NK-92 (cell line): ENCODE results near the gene ZFAND3.

ENCODE experiments used
- DNase-seq: peaks from one replicate; lab custom pipeline; 2025; ENCODE audit not compliant: unreplicated experiment; lab: John Stamatoyannopoulos, UW

The ZFAND3 gene

DNA sequence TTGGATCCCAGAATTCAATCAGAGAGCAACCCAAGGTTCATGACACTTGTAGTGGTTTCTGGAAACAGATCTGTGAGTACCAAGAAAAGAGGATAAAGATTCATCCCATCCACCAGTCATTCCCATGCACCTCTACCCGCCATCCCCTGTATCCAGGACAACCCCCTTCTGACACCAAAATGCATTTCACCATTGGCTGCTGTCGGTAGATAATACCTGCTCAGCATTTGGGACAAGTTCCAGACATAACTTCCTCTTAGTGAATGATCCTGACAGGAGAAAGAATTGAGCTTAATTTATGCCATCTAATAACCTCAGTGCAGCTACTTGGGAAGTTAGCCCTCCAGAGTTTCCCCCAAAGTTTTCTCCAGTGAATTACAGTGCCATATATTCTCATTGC lies 329.1 kb downstream of the ZFAND3 start:
- DNase-seq = no peak

DNA sequence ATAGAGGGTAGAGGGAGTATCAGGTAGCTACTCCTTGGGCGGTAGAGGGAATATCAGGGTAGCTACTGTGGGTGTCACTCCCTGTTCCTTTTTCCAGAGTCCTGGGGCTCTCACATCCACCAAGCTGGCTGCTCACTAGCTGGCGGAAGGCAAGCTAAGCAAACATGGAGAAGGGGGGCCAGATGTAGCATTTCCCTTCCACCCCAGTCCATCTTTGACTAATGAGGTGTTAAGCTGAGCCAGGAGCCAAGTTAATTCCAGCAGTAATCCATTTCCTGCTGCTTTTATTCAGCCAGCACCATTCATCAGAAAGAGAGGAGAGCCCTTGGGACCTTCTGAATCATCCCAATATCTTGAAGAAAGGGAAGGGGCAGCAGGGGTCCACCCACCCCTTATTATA lies 330.0 kb downstream of the ZFAND3 start:
- no peak for DNase-seq

DNA sequence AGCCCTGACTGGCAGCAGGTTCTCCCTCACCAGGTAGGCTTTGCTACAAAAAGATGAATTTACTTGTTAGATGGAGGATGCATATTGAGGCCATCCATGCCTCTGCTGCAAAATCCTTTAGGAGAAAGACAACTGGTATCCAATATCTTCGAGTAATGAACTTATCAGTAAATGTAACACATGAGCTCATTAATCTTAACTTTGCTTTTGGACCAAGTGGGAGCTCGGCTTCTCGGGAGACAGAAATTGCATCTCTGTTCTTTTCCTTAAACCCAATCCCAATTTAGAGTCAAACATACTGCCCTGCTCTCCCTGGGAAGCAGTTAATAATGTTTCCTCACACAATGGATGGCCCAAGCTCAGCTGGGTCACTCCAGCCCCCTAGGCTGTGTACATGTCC lies 330.5 kb downstream of the ZFAND3 start:
- DNase-seq = no peak

DNA sequence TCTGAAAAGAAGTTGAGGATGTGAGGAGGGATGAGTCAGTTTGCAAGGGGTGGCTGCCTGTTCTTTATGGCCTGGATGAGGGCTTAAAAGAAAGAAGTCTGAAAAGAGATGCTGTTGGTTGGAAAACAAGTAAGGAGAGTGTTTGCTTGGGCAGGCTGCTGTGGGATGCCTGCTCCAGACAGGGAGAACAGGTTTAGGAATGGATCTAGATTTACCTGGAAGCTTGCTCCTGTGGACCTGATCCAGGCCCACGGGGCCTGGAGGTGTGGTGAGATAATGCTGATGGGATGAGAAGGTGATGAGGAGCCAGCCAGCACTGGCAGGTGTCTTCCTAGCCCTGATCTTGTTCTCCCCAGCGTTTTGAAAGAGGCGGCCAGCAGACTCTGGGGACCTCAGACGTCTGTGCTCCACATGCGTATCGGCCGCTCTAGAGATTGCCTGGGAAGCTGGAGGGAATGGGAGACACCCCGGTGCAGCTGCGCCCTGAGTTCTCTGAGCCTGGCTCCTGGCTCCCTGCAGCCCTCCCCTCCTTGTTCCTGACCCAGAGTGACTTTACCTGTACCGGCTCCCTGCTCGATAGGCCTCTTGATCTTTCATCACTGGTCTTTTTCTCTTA lies 331.3 kb downstream of the ZFAND3 start:
- DNase-seq = no peak

DNA sequence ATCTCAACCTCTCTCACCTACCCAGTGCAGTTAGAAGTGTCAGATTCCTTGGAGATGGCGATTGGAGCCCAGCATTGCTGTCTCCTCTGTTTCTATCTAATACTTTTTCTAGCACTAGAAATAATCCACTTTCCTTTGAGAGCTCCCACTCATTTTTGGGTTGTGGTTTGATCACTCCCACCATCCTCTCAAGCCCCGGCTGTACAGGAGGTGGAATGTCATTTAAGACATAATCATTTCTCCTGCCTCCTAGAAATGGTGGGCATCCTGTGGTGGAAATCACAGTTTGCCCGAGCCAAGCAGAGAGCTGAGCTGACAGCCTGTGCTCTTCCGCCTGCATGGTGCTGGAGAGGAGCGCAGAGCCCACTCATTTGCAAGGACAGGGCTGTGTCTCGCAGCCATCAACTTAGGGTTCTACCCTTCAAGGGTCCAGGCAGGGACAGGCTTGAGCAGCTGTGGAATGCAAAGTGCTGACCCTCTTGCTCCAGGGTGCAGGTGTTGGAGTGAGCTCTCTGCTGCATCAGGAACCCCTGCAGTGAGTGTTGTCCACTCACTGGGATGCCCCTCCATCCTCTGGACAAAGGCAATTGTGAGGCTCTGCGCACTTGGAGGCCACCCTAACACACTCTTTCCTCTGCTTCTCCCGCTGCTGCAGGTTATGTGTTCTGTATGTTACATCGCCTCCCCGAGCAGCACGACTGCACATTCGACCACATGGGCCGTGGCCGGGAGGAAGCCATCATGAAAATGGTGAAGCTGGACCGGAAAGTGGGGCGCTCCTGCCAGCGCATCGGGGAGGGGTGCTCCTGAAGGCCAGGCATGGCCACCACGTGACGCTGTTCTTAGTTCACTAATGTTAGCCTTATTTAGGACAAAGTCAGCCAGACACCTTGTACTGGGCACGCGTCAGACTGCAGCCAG lies 332.3 kb downstream of the ZFAND3 start:
- no peak for DNase-seq

DNA sequence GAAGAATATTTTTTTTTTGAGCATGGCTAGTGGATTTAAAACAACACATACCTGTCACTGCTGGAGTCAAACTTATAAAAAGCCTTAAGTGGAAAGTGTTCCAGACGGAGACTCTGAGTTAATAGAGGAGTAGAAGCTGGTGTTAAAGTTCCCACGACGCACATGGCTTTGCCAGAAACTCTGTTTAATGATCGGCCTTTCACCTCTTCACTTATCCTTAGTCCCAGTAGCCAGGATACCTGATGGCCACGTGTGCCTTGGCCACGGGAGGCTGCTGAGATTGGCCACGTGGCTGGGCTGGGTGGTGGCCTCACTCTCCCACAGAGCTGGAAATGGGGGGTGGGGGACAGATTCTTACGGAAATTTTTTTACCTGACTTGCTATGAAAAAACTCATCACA lies 333.1 kb downstream of the ZFAND3 start:
- DNase-seq = no peak

DNA sequence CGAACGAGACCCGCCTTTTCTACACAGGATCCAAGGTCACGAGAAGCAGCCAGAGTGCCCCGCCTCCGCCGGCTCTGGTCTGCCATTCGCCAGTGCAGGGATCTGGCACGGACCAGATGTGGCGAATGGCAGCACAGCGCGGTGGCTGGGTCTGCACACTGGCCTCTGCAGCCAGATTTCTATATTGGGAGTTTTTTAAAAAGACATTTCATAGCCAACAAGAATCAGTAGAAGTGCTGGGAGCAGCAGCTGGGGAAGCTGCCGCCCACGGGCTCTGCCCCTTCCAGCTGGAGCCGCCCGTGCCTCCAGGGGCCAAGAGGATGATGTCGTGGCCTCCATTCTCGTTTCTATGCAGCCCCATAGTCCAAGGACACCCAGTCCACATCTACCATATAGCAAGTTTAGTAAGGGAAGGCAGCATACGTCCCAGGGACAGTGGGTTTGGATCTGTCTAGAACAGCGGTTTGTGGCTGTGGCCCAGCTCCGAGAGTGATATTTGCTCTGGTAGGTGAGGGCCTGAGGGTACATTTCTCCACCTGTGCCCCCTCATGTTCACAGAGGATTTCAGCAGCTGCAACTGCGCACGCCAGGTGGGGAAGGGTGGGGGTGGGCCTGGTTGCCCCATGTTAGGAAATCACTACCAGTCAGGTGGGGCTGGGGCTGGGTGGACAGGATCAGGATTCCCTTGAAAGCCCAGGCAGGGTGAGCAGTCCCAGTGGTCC lies 333.7 kb downstream of the ZFAND3 start:
- DNase-seq = no peak

DNA sequence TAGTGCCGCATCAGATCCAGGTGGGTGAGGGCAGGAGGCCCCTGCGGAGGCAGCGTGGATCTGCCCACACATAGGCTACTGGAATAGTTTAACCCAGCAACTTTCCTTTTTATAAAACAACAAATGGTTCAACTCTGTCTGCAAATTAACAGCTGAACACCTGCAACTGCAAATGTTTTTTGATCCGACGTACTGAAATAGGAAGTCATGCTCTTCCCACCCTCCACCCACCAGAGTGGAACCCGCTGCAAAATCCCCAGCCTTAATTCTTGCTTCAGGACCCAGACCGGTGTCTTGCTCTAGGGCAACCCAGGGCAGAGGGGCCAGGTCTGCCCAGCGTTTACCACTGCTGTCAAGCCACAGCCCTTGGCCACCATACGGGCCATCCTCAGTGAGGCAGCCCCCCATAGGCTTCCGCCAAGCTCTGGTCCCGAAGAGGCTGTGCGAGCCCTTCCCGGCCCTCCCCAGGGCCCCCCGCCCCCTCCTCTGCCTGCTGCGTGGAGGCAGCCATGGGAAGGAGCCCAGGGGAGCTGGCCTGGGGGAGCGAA lies 334.3 kb downstream of the ZFAND3 start:
- DNase-seq = no peak

DNA sequence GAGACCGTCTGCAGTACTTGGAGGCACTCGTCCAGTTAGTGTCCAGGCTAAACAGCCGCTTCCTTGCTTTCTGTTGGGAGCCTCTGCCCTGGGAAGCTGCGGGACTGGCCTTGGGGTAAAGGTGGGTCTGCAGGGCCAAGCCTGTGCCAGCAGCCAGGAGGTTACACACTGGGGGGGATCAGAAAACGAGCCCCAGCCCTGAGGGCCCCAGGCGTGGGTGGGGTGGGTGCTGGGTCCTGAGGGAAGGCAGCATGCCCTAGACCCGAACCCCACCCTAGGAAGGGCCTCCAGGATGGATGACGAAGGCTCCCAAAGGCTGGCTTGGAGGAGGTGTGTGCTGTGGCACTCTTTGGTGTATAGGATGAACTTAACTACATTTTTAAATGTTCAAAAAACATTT lies 335.2 kb downstream of the ZFAND3 start:
- DNase-seq = no peak

DNA sequence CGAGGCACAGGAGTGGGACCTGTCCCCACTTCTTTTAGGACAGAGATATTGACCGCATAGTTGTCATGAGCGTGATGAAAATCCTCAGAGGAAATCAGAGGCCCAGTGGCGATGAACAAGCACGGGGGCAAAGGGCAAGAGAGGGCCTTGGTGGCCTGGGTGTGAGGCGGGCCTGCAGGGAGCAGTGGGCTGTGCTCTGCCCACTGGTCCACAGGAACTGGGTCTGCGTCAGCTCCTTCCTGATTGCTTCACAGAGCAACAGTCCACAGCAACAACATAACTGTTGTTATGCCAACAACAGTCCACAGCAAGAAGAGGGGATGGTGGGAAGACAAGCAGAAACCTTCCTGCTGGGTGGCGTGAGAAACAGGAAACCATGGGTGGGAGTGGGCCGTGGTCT lies 335.6 kb downstream of the ZFAND3 start:
- DNase-seq = no peak

DNA sequence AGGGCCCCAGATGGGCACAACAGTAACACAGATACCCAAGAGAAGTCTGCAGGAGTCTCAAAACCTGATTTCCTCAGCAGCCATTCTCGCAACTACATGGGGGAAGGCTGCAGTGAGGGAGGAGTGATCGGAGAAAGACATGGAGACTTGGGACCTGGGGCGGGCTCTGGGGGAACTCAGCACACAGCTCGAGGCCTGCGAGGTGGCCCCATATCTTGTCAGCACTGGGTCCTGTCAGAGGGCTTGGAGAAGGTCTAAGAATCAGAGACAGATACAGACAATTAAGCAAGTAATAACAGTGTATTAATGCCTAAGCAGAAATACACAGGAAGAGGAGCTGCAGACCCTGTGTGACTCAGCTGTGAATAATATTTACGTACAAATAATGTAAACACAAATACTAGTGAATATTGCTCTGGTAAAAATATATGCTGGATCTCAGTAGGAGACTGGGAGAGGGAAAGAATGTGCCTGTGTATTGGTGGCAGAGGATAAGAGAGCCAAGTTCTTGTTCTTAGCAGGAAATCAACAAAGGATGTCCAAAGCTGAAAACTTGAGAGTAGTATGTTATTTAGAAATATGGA lies 336.2 kb downstream of the ZFAND3 start:
- DNase-seq = no peak

DNA sequence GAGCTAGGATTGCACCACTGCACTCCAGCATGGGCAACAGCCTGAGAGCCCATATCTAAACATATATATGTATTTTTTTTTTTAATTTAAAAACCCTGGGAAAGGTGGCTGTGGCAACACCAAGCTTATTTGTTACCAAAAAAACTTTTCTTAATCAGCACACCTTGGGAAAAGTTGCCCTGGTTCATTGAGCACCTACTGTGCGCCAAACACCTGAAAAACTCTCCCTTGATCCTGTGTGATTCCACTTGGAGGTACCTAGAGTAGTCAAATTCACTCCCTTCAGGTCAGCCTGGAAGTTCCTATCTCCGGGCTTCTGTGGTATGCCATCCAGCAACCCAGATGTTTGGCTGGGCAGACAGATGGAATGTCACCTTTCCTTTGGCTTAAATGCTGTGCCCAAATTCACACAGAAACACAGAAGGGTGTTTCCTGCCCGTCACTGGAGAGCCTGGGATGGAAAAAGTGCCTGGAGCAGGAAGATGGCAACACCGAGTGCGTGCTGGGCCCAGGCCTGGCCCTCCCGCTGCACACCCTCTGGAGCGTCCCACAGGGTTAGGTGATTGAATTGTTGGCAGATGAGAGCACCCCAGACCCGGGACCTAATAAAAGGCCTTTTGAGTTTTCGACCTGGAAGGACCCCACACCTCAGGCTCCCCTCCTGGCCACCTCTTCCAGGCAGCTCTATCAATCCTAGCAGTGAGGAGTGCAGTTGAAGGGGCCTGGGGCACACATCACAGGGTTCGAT lies 337.5 kb downstream of the ZFAND3 start:
- no peak for DNase-seq

DNA sequence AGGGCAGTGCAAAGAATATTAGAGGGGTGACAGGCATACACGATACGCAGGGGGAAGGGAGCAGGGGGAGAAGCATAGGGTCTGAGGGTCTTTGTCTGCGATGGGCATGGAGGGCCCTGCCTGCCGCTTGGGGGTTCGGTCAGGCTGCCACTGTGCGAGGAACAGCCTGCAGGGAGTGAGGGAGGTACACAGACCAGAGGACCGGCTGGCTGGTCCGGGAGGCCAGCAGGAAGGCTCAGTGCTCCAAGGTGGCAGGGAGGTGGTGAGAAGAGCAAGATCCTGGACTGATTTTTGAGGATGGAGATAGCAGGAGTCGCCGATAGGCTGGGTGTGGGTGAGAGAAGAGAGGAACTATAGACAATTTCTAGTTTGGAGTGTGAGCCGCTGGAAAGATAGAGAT lies 338.4 kb downstream of the ZFAND3 start:
- no peak for DNase-seq

DNA sequence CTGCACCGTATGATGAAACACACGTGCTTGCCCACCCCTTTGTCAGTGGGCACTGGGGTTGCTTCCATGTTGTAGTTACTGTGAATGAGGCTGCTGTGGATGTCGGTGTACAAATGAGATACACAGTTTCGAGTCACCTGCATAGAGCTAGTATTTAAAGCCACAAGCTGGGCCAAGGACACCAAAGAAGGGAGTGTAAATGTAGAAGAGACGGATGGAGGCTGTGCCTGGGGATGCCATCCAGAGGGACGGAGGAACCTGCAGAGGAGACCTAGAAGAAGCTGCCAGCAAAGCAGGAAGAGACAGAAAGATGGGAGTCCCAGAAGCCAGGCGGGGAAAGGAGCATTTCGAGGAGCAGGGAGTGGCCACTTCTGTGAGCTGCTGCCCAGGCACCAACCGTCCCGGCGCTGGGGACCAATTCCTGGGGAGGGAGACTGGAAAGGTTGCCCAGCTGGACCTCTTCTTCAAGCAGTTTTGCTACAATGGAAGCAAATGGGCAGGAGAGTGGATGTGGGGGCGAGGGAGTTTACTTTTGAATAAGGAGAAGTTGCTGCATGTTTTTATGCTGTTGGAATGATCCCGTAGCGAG lies 339.3 kb downstream of the ZFAND3 start:
- DNase-seq = no peak

DNA sequence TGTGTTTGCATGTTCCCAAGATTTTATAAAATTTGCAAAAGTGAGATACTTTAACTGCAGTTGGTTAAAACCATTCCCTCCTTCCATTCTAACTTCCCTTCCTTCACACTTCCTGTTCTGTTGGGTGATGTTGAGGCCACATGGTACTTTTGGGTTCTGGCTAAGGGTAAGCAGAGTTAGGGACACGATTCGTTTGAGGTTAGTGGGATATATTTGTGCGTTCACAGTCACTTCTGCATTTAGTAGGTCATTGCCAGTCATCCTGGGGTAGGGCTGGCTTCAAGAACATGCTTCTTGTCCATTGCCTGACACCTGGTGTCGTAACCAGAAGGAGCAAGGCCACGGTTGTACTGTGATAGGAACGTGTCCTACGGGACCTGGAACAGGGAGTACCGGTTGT lies 340.1 kb downstream of the ZFAND3 start:
- DNase-seq = no peak

DNA sequence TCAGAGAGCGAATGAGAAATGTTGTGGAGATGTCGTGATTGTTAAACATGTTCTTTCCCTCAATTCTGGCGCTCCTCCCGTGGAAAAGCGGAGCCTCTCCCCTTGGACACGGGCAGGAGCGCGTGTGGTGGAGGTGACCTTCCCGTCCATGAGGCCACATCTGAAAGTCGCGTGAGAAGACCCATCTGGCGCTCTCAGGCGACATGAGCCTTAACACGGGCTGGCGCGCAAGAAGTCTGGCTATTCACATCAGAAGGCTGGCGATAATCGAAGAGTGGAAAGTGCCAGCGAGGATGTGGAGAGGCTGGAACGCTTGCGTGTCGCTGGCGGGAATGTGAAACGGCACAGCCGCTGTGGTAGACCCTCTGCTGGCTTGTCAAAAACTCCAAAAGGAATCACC lies 341.3 kb downstream of the ZFAND3 start:
- DNase-seq = no peak

DNA sequence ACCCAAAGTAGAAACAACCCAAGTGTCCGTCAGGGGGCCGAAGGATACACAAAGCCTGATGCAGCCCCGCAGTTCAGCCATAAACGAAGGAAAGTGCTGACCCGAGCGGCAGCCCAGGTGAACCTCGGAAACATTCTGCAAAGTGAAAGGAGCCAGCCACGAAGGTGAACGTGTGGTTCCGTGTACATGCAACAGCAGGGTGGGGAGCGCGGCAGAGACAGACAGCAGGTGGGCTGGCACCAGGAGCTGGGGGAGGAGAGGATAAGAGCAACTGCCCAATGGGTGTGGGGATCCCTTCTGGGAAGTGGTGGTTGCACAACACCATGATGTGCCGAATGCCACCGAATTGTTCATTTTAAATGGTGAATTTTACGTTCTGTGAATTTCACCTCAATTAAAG lies 341.8 kb downstream of the ZFAND3 start:
- DNase-seq = no peak

DNA sequence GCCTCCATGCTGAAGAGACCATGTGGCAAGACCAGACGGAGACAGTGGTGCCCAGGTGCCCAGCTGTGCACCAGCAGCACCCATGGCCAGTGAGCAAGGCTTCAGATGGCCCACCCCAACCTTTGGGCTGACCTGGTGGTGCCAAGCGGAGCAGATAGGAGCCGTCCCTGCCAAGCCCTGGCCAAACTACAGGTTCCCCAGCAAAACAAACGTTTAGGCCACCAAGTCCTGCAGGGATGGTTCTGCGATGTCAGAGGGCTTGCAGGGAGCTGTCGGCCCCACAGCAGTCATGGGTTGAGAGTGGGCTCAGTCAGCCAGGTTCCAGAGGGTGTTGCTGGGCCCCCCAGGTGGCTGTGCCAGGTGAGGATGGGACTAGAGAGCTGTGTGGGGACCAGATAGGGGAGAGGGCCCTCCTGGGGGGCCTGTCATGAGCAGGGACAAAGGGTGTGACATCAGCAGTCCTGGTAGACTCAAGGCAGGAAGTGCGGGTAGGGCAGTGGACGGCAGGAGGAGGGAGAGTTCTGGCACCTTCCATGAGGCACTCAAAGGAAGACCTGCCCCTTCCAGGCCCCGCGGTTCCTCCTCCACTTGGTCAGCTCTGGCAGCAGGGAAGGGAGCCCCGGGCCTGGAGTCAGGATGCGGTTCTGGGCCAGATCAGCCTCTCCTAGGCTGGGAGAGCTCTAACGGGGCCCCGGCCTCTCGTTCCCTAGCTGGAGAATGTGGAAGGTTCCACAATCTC lies 342.4 kb downstream of the ZFAND3 start:
- no peak for DNase-seq

DNA sequence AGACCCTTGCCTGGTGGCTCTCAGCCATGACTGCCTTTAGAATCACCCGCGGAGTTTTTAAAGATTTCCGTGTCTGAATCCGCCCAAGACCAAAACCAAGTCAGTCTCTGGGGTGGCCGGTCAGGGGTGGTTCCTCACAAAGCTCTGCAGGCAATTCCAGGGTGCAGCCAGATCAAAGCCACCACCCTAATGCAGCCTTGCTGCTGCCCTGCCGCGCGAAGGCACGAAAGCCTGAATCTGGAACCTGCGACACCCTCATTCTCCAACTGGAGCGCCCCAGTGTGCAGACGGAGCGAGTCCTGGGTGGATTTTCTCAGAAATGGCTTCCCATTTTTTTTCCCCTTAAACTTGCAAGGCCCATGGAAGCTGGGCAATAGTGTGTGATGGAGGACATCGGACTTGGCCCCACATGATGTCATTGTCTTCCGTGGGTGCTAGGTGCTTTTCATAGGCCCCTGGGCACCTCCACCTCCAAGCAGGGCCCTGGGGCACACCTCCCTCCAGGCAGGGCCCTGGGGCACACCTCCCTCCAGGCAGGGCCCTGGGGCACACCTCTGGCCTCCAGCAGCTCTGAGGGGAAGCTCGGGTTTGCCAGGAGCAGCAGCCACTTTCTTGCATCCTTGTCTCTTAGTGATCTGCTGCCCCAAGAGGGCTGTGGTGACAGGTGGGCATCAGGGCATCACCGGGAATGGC lies 343.1 kb downstream of the ZFAND3 start:
- DNase-seq = no peak
